Subcutaneous adipose tissue (tissue), 4 donors: ENCODE measurements around the gene NELFA. TPM values are rescaled to one million over a fixed set of nuclear protein-coding genes. Genes with fewer than 3 reads are reported as not detected.

ENCODE experiments used
- total RNA-seq, 4 donors: library from RNA; depleted of rRNA; stranded (reverse); fragments of >200 nt; gene quantifications; one replicate each; pipeline ENCODE4 v1.1.0, GENCODE V29; 2016
- TF ChIP-seq, protein P1 (sequence below): fragments of 450-650 bp; IDR thresholded peaks from one replicate; pipeline ENCODE4 v1.5.1; 2016; ENCODE audit warnings: low read depth, mild to moderate bottlenecking, control low read depth, antibody characterized with exemption, moderate library complexity

NELFA gene
- total RNA-seq, 4 donors from 2014 or later = 7.8 to 30.5 (median 16.3) TPM

- TF ChIP-seq, protein P1, sequence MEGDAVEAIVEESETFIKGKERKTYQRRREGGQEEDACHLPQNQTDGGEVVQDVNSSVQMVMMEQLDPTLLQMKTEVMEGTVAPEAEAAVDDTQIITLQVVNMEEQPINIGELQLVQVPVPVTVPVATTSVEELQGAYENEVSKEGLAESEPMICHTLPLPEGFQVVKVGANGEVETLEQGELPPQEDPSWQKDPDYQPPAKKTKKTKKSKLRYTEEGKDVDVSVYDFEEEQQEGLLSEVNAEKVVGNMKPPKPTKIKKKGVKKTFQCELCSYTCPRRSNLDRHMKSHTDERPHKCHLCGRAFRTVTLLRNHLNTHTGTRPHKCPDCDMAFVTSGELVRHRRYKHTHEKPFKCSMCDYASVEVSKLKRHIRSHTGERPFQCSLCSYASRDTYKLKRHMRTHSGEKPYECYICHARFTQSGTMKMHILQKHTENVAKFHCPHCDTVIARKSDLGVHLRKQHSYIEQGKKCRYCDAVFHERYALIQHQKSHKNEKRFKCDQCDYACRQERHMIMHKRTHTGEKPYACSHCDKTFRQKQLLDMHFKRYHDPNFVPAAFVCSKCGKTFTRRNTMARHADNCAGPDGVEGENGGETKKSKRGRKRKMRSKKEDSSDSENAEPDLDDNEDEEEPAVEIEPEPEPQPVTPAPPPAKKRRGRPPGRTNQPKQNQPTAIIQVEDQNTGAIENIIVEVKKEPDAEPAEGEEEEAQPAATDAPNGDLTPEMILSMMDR = no peak
These were observed 40.0 kb downstream of the NELFA start for GRCh38 chr4:1968686-1969295.

- TF ChIP-seq, protein P1 = no peak
These were observed 41.1 kb downstream of the NELFA start for GRCh38 chr4:1967512-1968149.

GRCh38 chr4:1964971-1965370 is 43.8 kb downstream of the NELFA start:
- TF ChIP-seq, protein P1 = no peak

DNA sequence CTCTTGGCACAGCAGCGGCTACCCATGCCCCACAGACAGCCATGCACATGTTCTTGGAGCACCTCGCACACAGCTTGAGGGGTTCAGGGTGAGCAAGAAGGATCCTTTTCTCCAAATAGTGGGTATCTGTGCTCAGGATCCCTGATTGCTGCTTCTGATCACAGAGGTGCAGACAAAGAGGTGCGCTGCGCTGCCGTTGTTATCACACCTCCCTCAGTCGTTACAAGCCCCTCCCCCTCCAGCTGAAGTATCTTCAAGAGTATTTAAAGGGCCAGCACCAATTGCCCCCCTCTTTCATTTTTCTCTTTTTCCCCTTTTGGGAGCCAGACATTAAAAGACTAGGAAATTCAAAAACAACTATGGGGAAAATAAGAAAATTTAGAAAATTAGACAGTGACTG is 44.3 kb downstream of the NELFA start:
- TF ChIP-seq, protein P1 = no peak

GRCh38 chr4:1962980-1963379 is 45.8 kb downstream of the NELFA start:
- TF ChIP-seq, protein P1 = no peak

DNA sequence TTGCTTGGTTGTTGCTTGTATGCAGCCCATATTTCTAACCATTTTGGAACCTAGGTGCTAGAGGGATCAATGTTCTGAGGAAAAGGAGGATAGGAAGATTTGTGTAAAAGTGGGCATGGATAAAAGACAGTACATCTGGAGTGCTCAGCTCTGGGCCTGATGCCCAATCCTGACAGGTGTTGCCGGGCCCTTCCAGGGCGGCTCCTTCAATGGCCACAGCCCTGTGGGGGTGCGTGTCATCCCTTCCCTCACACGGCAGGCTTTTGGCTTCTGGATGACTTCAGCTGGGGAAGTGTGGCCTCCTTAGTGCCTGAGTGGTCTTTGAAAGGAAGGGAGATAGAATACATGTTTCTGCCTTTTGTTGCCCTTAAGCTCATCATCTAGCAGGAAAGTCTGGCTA is 47.2 kb downstream of the NELFA start:
- TF ChIP-seq, protein P1 = no peak

DNA sequence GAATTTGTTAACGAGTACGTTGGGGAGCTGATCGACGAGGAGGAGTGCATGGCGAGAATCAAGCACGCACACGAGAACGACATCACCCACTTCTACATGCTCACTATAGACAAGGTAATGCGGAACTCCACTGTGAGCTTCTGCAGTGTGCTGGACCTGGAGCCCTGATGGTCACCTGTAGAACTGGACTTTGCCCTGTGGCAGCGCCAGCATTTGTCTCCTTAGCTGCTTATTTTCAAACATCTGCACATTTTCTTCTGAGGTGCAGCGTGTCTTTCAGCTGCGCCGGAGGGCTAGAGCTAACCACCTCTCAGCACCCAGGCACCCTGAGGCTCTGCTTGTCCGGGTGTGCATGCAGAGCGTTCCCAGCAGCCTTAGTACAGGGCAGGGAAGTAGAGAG is 47.7 kb downstream of the NELFA start:
- TF ChIP-seq, protein P1 = no peak
